Astrocyte of the cerebellum (primary cell): ENCODE results near the gene DHFR2.
A peak's percentile ranks its signal among the peaks of the same experiment; 100 is the strongest.
"Not testable (repeated sequence)": the region's sequence is repeated elsewhere in the genome, so short reads cannot be mapped to it uniquely, and the experiment has no call there.

Experiments used
- DNase-seq: peaks from one replicate; pipeline ENCODE4 v3.0.0-alpha.2; 2011; ENCODE audit warnings: low read depth
- H3K4me3 ChIP-seq: 2 replicates; pipeline ENCODE4 v1.5.1; 2011; ENCODE audit warnings: mild to moderate bottlenecking, low read depth, low read length, moderate library complexity
- CTCF ChIP-seq: IDR thresholded peaks from 2 replicates; pipeline ENCODE4 v1.5.1; 2012; ENCODE audit warnings: low read length, low read depth, moderate library complexity, mild to moderate bottlenecking; ENCODE audit errors: missing control alignments
- in situ Hi-C: cut with HindIII; loops from 2 replicates; pipeline ENCODE4 v1.10.0; 2017; ENCODE audit warnings: low sequenced_read_pairs

DHFR2 gene

GRCh38 chr3:94062513-94063404, at the start of gene DHFR2, which contains the start of gene NSUN3:
Gene DHFR2 (minus strand): TSS chr3:94062916. CDS start chr3:94061511, 1,405 bp downstream.
Gene NSUN3 (plus strand): TSS chr3:94063061. CDS start chr3:94063127, 66 bp downstream.
- peak within 1 kb of the TSS; percentile 58 for H3K4me3 ChIP-seq
- TF ChIP-seq CTCF = no peak
- in situ Hi-C loops = no loop called here
- peak; percentile 95 for DNase-seq

- in situ Hi-C loops = no loop called here
- no peak for TF ChIP-seq CTCF
- H3K4me3 ChIP-seq = no peak overlapping the region
- DNase-seq = no peak
Measured at GRCh38 chr3:94110854-94111253, 48.1 kb upstream of the DHFR2 start.

GRCh38 chr3:94110232-94110631, 47.5 kb upstream of the DHFR2 start:
- in situ Hi-C loops, H3K4me3 ChIP-seq, DNase-seq: not testable (repeated sequence)

GRCh38 chr3:94106268-94106667, 43.6 kb upstream of the DHFR2 start:
- no peak for TF ChIP-seq CTCF
- DNase-seq = no peak
- no peak overlapping the region for H3K4me3 ChIP-seq
- in situ Hi-C loops = no loop called here

GRCh38 chr3:94101860-94102259, 39.1 kb upstream of the DHFR2 start:
- no peak overlapping the region for H3K4me3 ChIP-seq
- in situ Hi-C loops = no loop called here
- no peak for DNase-seq
- no peak for TF ChIP-seq CTCF

- no peak overlapping the region for H3K4me3 ChIP-seq
- in situ Hi-C loops = no loop called here
- DNase-seq = no peak
- TF ChIP-seq CTCF = no peak
Measured at GRCh38 chr3:94099311-94099710, 36.6 kb upstream of the DHFR2 start.

GRCh38 chr3:94098452-94098851, 35.7 kb upstream of the DHFR2 start:
- in situ Hi-C loops = no loop called here
- no peak overlapping the region for H3K4me3 ChIP-seq
- DNase-seq = no peak
- TF ChIP-seq CTCF = no peak
